ENCODE data around the gene HDAC4.

The HDAC4 gene

GRCh38 chr2:239206042-239206441, 194.8 kb downstream of the HDAC4 start:
- TF ChIP-seq, protein P1, sequence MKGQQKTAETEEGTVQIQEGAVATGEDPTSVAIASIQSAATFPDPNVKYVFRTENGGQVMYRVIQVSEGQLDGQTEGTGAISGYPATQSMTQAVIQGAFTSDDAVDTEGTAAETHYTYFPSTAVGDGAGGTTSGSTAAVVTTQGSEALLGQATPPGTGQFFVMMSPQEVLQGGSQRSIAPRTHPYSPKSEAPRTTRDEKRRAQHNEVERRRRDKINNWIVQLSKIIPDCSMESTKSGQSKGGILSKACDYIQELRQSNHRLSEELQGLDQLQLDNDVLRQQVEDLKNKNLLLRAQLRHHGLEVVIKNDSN (IDR thresholded peaks at IDR 0.05): no peak
- TF ChIP-seq ZBTB7A (IDR thresholded peaks at IDR 0.05; ENCODE audit: low read depth) (no peak), RAD21 (IDR thresholded peaks at IDR 0.05; ENCODE audit: low read depth) (no peak), NFIC (IDR thresholded peaks at IDR 0.05) (no peak), CEBPB (IDR thresholded peaks at IDR 0.05) (no peak), FOXM1 (IDR thresholded peaks at IDR 0.05; ENCODE audit: borderline replicate concordance, low read depth) (no peak), EP300 (IDR thresholded peaks at IDR 0.05; ENCODE audit: borderline replicate concordance) (no peak), CREB1 (IDR thresholded peaks at IDR 0.05; ENCODE audit: low read depth) (no peak), TAF1 (IDR thresholded peaks at IDR 0.05; ENCODE audit: low read depth) (no peak), YY1 (IDR thresholded peaks at IDR 0.05; ENCODE audit: low read depth) (no peak), TEAD4 (IDR thresholded peaks at IDR 0.05) (no peak), TCF12 (IDR thresholded peaks at IDR 0.05; ENCODE audit: low read depth) (no peak), EGR1 (IDR thresholded peaks at IDR 0.05) (no peak)
- TF ChIP-seq, protein P2, sequence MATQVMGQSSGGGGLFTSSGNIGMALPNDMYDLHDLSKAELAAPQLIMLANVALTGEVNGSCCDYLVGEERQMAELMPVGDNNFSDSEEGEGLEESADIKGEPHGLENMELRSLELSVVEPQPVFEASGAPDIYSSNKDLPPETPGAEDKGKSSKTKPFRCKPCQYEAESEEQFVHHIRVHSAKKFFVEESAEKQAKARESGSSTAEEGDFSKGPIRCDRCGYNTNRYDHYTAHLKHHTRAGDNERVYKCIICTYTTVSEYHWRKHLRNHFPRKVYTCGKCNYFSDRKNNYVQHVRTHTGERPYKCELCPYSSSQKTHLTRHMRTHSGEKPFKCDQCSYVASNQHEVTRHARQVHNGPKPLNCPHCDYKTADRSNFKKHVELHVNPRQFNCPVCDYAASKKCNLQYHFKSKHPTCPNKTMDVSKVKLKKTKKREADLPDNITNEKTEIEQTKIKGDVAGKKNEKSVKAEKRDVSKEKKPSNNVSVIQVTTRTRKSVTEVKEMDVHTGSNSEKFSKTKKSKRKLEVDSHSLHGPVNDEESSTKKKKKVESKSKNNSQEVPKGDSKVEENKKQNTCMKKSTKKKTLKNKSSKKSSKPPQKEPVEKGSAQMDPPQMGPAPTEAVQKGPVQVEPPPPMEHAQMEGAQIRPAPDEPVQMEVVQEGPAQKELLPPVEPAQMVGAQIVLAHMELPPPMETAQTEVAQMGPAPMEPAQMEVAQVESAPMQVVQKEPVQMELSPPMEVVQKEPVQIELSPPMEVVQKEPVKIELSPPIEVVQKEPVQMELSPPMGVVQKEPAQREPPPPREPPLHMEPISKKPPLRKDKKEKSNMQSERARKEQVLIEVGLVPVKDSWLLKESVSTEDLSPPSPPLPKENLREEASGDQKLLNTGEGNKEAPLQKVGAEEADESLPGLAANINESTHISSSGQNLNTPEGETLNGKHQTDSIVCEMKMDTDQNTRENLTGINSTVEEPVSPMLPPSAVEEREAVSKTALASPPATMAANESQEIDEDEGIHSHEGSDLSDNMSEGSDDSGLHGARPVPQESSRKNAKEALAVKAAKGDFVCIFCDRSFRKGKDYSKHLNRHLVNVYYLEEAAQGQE (IDR thresholded peaks at IDR 0.05; ENCODE audit: low read depth): no peak
- TF ChIP-seq, protein P3, sequence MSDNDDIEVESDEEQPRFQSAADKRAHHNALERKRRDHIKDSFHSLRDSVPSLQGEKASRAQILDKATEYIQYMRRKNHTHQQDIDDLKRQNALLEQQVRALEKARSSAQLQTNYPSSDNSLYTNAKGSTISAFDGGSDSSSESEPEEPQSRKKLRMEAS (IDR thresholded peaks at IDR 0.05): no peak

DNA sequence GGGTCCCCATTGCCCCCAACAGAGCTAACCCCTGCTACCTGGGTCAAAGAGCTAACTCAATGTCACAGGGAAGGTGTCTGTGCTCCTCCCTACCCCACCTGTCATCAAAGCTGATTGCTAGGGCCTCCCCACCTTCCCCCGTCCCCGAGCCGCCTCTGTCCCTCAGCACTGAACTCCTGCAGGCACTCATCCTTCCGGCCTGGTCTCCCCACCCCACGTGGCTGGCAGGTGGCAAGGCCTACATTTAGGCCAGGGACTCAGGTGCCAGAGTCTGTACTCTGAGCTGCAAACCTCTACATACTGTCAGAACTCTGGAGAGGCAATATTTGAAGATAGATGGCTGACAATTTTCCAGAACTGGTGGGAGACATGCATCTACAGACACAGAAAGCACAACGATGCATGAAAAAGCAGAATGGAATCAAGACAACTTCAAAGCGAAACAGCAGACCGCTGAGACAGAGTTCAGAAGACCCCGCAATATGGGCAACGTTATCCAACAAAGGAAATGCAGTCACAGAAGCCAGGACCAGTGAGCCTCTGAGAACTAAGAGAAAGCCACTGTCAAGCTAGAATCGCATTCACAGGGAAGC, 195.8 kb downstream of the HDAC4 start:
- TF ChIP-seq NFIC (IDR thresholded peaks at IDR 0.05): no peak
- TF ChIP-seq, protein P2 (IDR thresholded peaks at IDR 0.05; ENCODE audit: low read depth): no peak
- no peak for TF ChIP-seq TCF12 (IDR thresholded peaks at IDR 0.05; ENCODE audit: low read depth)
- no peak for TF ChIP-seq YY1 (IDR thresholded peaks at IDR 0.05; ENCODE audit: low read depth)
- TF ChIP-seq, protein P1 (IDR thresholded peaks at IDR 0.05): no peak
- TF ChIP-seq, protein P3 (IDR thresholded peaks at IDR 0.05): no peak
- no peak for TF ChIP-seq EGR1 (IDR thresholded peaks at IDR 0.05)

- TF ChIP-seq TCF12 (IDR thresholded peaks at IDR 0.05; ENCODE audit: low read depth) (no peak), YY1 (IDR thresholded peaks at IDR 0.05; ENCODE audit: low read depth) (no peak), EGR1 (IDR thresholded peaks at IDR 0.05) (no peak), TAF1 (IDR thresholded peaks at IDR 0.05; ENCODE audit: low read depth) (no peak), NFIC (IDR thresholded peaks at IDR 0.05) (no peak), FOXM1 (IDR thresholded peaks at IDR 0.05; ENCODE audit: borderline replicate concordance, low read depth) (no peak), CREB1 (IDR thresholded peaks at IDR 0.05; ENCODE audit: low read depth) (no peak), RAD21 (IDR thresholded peaks at IDR 0.05; ENCODE audit: low read depth) (no peak)
- TF ChIP-seq, protein P3 (IDR thresholded peaks at IDR 0.05): no peak
- TF ChIP-seq, protein P2 (IDR thresholded peaks at IDR 0.05; ENCODE audit: low read depth): no peak
Measured at GRCh38 chr2:239204136-239204875, 196.5 kb downstream of the HDAC4 start.

All from Ishikawa (cell line).